ENCODE data around the gene RING1.

Gene RING1

GRCh38 chr6:33164176-33164575 is 44.1 kb upstream of the RING1 start:
- TF ChIP-seq MYC (IDR thresholded peaks at IDR 0.05; ENCODE audit: low read depth, low read length), result no peak
- TF ChIP-seq MAX (IDR thresholded peaks at IDR 0.05; ENCODE audit: low read depth, low read length), result no peak
- TF ChIP-seq POLR2A (IDR thresholded peaks at IDR 0.05; ENCODE audit: extremely low read depth, insufficient read length), result no peak
- TF ChIP-seq CTCF (IDR thresholded peaks at IDR 0.05; ENCODE audit: low read depth, low read length), result no peak
- no peak for DNase-seq (ENCODE audit: low read depth)
- H3K4me3 ChIP-seq (ENCODE audit: low read depth, low read length), result no peak overlapping the region

- TF ChIP-seq POLR2A (IDR thresholded peaks at IDR 0.05; ENCODE audit: extremely low read depth, insufficient read length) (no peak), CTCF (IDR thresholded peaks at IDR 0.05; ENCODE audit: low read depth, low read length) (no peak), MAX (IDR thresholded peaks at IDR 0.05; ENCODE audit: low read depth, low read length) (no peak), MYC (IDR thresholded peaks at IDR 0.05; ENCODE audit: low read depth, low read length) (no peak)
- no peak overlapping the region for H3K4me3 ChIP-seq (ENCODE audit: low read depth, low read length)
- DNase-seq (ENCODE audit: low read depth), result no peak
Observed at GRCh38 chr6:33164665-33165373, 43.5 kb upstream of the RING1 start.

GRCh38 chr6:33165581-33166258 is 42.6 kb upstream of the RING1 start:
- no peak for DNase-seq (ENCODE audit: low read depth)
- H3K4me3 ChIP-seq (ENCODE audit: low read depth, low read length), result no peak overlapping the region
- TF ChIP-seq POLR2A (IDR thresholded peaks at IDR 0.05; ENCODE audit: extremely low read depth, insufficient read length) (no peak), MAX (IDR thresholded peaks at IDR 0.05; ENCODE audit: low read depth, low read length) (no peak), MYC (IDR thresholded peaks at IDR 0.05; ENCODE audit: low read depth, low read length) (no peak), CTCF (IDR thresholded peaks at IDR 0.05; ENCODE audit: low read depth, low read length) (no peak)

GRCh38 chr6:33166363-33166762 is 41.9 kb upstream of the RING1 start:
- no peak overlapping the region for H3K4me3 ChIP-seq (ENCODE audit: low read depth, low read length)
- TF ChIP-seq MAX (IDR thresholded peaks at IDR 0.05; ENCODE audit: low read depth, low read length) (no peak), MYC (IDR thresholded peaks at IDR 0.05; ENCODE audit: low read depth, low read length) (no peak), CTCF (IDR thresholded peaks at IDR 0.05; ENCODE audit: low read depth, low read length) (no peak), POLR2A (IDR thresholded peaks at IDR 0.05; ENCODE audit: extremely low read depth, insufficient read length) (no peak)
- no peak for DNase-seq (ENCODE audit: low read depth)

GRCh38 chr6:33166811-33167210 is 41.5 kb upstream of the RING1 start:
- no peak for DNase-seq (ENCODE audit: low read depth)
- TF ChIP-seq MYC (IDR thresholded peaks at IDR 0.05; ENCODE audit: low read depth, low read length) (no peak), POLR2A (IDR thresholded peaks at IDR 0.05; ENCODE audit: extremely low read depth, insufficient read length) (no peak), MAX (IDR thresholded peaks at IDR 0.05; ENCODE audit: low read depth, low read length) (no peak), CTCF (IDR thresholded peaks at IDR 0.05; ENCODE audit: low read depth, low read length) (no peak)
- H3K4me3 ChIP-seq (ENCODE audit: low read depth, low read length), result no peak overlapping the region

Data from NB4 (cell line).